ENCODE measurements around the gene SNRNP25.

- TF ChIP-seq CTCF (IDR thresholded peaks at IDR 0.05) (no peak), ZFX (IDR thresholded peaks at IDR 0.05; ENCODE audit: borderline replicate concordance) (no peak)
Measured at GRCh38 chr16:60929-61878, 7.6 kb downstream of the SNRNP25 start.

Measured in 22Rv1 (cell line).